ENCODE data around the gene CDC42.
"Not testable (repeated sequence)": the region's sequence is repeated elsewhere in the genome, so short reads cannot be mapped to it uniquely, and the experiment has no call there.

CDC42 gene

DNA sequence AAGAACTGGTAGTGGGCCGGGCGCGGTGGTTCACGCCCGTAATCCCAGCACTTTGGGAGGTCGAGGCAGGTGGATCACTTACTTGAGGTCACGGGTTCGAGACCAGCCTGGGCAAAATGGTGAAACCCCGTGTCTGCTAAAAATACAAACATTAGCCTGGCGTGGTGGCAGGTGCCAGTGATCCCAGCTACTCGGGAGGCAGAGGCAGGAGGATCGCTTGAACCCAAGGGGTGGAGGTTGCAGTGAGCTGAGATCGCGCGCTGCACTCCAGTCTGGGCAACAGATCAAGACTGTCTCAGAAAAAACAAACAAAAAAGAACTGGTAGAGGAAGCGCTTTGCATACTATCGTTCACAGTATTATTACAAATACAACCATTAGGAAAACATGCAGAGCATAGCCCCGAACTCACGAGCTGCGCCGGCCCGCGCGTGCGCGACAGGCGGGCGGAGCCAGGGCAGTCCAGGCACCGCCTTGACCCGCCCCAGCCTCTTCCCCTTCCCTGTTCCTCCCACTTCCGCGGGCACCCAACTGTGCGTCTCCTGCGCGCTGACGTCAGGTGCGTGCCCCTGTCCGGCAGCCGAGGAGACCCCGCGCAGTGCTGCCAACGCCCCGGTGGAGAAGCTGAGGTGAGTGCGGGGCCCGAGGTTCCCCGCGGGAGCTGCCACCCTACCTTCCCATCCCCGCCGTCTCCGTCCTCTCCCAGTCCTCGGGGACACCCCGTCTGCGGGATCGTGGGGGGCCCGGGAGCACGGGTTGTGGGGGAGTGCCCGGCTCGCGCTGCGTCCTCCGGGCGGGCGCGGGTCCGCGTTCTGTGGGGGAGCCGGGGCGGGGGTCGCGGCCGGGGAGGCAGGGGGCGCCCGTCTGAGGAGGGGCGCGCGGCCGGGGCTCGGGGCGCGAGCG is at the start of gene CDC42:
Gene CDC42, plus strand, starts transcription at position 595 of the 902 bp plus-strand sequence. CDS start 25,770 bp downstream, outside the sequence.
- peak; percentile 97 for DNase-seq

DNA sequence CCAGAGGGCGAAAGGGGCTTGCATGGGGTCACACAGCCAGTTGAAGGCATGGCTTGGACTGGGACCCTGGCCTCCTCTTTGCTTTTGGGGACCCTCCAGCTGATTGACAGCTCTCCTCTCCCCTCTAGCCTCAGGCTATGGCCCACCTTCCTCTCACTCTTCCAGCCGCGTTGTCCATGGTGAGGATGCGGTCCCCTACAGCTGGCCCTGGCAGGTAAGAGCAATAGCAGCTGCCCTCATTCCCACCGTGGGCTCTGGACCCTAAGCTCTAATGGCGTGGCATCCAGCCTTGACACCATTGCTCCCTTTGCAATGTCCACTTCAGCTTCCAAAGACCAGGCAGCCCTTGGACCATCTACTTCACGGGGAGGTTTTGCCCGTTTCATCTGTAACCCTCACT is 49.6 kb upstream of the CDC42 start:
- DNase-seq = not testable (repeated sequence)

DNA sequence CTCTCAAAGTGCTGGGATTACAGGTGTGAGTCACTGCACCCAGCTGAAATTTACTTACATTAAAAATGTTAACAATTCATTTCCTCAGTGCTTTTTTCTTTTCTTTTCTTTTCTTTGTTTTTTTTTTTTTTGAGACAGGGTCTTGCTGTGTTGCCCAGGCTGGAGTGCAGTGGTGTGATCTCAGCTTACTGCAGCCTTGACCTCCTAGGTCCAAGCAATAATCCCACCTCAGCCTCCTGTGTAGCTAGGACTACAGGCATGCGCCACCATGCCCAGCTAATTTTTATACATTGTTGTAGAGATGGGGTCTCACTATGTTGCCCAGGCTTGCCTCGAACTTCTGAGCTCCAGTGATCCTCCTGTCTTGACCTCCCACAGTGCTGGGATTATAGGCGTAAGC is 48.5 kb upstream of the CDC42 start:
- DNase-seq = not testable (repeated sequence)

DNA sequence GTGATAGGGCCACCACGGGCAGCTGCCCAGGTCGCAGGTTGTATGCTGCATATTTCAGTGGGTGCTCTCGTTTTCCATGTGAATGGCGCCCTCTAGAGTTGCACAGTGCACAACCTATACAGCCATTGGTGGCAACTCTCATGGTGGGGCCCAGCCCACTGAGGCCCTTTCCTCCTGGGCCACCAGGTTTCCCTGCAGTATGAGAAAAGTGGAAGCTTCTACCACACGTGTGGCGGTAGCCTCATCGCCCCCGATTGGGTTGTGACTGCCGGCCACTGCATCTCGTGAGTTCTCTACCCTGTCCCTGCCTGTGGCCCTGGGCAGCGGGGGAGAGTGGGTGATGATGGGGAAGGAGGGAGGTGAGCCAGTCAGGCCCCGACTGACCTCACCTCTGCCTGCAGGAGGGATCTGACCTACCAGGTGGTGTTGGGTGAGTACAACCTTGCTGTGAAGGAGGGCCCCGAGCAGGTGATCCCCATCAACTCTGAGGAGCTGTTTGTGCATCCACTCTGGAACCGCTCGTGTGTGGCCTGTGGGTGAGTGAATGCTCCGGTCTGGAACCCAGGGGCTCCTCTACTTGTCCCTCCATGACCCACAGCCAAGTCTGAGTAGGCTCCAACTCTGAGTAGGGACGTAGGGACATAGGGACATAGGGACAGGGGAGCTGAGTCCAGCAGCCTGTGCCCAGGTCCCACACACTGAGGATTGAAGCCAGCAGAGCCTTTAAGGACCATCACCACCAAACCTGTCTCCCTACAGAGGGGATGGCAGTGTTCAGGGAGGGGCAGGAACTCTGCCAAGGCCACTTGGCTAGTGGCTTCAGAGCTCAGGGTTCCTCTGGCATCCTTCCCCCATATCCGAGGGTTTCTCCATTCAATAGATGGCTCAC is 47.0 kb upstream of the CDC42 start:
- peak; percentile 42 to 56 for DNase-seq

DNA sequence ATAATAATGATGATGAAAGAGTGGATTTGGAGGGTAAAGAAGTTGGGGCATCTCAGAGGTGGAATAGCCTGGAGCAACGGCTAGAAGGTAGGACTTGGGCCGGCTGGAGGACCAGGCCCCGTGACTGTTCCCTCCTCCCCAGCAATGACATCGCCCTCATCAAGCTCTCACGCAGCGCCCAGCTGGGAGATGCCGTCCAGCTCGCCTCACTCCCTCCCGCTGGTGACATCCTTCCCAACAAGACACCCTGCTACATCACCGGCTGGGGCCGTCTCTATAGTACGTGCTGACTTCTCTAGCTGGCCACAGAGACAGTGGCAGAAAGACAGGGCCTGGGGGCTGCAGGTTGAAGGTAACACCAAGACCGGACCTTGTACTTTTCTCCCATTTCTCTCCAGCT is 45.8 kb upstream of the CDC42 start:
- not testable (repeated sequence) for DNase-seq

DNA sequence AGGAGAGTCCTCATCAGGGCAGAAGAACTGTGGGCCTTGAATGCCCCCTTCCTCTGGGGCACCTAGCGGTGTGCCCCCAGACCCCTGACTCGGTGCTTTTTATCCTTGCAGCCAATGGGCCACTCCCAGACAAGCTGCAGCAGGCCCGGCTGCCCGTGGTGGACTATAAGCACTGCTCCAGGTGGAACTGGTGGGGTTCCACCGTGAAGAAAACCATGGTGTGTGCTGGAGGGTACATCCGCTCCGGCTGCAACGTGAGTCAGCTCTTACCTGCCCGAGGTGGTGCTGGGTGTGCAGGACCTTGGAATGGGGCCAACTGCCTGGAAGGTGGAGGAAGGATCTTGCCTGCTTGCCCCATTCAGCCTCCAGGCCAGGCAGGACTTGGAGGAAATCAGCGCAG is 45.2 kb upstream of the CDC42 start:
- not testable (repeated sequence) for DNase-seq

DNA sequence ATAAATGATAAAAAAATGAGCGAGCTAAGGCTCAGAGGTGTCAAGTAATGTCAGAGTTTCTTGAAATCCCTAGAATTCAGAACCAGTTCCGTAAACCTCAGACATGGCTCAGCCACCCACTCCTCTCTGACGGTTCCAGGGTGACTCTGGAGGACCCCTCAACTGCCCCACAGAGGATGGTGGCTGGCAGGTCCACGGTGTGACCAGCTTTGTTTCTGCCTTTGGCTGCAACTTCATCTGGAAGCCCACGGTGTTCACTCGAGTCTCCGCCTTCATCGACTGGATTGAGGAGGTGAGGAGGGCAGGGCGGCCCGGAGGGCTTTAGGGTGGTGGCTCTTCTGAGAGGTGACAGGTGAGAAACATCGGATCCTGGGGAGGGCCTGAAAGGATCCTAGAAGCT is 42.9 kb upstream of the CDC42 start:
- not testable (repeated sequence) for DNase-seq

DNA sequence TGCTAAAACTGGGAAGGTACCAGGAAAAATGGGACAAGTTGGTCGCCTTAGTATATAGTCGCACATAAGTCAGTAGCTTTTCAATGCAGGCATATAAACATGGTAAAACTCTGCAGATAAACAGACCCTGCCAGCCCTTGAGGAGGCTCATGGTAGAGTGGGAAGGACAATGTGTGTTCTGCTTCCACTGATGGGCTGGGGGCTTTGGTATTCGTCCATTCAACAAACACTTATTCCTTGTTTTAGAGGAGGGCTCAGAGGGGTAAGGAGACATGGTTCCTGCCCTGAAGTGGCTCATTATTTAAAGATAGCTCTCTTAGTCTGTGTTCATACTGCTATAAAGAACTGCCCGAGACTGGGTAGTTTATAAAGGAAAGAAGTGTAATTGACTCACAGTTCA is 39.8 kb upstream of the CDC42 start:
- DNase-seq = not testable (repeated sequence)

DNA sequence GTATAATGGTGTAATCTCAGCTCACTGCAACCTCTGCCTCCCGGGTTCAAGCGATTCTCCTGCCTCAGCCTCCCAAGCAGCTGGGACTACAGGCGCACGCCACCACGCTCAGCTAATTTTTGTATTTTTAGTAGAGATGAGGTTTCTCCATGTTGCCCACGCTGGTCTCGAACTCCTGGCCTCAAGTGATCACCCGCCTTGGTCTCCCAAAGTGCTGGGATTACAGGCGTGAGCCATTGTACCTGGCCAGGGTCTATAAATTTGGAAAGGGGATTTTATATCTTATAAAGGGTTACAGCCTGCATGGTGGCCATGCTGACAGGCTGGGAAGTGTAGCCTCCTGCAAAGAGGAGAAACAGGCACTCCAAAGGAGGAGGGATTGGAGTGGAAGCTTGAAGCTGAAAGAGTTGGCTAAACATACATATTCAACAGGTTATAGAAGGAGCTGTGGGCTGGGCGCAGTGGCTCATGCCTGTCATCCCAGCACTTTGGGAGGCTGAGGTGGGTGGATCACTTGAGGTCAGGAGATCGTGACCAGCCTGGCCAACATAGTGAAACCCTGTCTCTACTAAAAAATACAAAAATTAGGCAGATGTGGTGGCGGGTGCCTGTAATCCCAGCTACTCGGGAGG is 37.8 kb upstream of the CDC42 start:
- not testable (repeated sequence) for DNase-seq

DNA sequence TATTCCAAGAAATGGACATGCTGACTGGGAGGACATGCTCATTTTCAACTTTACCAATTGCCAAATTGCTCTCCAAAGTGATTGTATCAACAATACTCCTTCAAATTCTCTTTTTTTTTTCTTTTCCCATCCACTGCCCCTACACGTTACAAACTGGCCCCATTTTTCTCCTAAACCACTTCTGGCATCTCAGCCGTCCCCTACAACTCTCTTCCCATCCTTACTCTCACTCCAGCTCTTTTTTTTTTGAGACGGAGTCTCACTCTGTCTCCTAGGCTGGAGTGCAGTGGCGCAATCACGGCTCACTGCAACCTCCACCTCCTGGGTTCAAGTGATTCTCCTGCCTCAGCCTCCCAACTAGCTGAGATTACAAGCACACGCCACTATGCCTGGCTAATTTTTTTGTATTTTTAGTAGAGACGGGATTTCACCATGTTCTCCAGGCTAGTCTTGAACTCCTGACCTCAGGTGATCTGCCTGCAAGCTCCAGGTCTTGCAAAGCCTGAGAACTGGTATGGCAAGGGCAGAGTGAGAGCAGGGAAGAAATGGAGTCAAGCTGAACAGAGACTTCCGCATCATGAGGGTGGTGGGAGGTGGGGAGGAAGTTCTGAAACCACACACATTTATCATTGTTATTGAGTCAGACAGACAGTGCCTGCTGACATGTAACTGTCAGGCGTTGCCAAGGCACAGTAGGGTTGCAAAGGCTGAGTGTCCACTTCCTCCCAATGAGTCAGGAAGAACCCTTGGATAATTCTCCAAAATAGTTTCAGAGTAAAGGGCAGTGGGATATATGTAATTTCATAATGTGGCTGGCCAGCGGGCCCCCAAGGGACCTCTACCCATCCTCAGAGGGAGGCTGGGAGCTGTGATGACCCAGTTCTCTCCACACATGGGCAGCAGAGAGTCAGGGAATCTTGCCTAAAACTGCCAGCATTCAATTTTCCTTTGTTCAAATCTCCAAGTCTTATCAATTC is 33.6 kb upstream of the CDC42 start:
- peak in 1 of 2 experiments; percentile 20 for DNase-seq

DNA sequence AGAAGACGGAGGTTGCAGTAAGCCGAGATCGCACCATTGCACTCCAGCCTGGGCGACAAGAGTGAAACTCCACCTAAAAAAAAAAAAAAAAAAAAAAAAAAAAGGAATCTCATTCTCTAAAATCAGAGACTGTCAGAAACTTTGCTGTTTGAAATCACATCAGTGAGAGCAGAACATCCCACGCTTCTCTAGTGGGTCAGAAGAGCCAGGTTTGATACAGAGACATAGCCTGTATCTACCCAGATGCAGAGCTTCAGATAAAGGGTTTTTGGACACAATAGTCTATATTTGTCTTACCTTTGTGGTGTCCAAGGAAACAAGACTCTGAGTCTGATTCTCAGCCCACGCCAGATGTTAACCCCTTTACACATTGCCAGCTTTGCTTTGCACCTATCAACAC is 31.4 kb upstream of the CDC42 start:
- no peak for DNase-seq

DNA sequence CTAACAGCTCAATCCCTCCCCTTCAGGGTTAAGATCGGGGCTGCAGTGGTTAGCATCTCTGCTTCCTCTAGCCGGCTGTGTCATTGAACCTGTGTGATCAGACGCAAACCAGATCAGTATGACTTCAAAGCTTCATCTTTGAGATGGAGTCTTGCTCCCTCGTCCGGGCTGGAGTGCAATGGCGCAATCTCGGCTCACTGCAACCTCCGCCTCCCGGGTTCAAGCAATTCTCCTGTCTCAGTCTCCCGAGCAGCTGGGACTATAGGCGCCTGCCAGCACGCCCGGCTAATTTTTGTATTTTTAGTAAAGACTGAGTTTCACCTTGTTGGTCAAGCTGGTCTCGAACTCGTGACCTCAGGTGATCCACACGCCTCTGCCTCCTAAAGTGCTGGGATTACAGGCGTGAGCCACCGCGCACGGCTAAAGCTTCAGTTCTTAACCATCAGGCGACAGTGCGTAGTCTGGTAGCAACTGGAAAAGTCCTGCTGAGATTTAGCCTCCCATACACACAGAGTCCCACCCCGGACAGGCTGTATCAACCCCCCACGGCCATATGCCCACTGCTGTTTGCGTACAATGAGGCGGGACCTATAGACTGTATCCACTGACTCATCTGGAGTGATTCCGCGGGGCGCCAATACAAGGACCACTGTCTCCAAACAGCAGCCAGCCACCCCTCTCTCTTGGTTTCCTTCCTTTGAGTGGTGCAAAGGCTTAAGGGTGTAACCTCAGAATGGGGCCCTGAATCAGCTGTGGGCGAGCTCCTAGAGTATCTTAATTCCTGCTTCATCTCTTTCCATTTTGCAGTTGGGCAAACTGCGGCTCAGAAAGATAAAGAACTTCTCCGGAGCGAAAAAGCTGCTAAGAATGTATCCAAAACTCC is 27.8 kb upstream of the CDC42 start:
- DNase-seq = peak; percentile 75 to 87

DNA sequence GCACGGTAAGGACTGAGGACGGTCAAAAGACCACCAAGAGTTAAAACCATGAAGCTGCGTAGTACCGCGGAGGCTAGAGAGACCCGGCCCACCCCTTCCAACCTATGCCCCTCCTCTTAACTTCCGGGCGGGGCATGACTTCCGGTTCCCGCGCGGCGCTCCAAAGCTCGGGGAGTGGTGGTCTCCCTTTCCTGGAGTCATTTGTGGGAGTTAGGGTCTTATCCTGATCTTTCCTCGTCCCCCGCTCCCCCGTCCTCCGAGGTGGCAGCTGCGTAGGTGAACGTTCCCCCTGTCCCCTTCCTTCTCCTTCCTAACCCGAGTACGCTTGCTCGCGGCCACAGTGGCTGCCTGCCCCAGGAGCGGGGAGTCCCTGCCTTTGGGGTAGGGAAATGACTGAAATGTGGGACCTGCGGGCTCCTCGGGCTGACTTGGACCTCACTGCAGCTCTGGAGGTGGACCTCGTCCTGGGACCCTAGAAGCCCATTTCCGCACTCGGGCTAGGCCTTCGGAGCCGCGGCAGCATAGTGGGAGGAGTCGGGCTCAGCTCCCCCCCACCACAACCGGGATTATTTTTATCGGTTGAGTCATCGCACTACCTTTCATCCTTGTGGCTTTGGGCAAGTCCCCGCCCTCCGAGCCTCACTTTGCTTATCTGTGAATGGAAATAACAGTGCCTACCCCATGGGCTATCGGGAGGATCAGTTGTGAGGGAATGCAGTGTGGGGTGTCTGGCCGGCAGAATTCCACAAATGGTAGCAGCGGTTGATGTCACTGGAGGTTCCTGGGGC is 26.9 kb upstream of the CDC42 start:
- DNase-seq = peak; percentile 91 to 95

DNA sequence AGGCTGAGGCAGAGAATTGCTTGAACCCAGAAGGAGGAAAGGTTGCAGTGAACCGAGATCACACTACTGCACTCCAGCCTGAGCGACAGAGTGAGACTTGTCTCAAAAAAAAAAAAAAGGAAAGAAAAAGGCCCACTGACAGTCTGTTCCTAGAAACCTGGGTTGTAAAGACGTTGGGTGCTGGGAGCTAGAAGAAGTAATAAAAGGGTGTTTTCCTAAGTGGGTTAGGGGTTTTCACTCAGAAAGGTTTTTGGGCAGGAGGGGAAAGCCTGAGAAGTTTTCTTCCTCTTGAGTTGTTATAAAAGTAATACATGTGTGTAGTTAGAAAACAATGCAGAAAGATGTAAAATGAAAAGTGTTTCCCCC is 25.6 kb upstream of the CDC42 start:
- DNase-seq = no peak

DNA sequence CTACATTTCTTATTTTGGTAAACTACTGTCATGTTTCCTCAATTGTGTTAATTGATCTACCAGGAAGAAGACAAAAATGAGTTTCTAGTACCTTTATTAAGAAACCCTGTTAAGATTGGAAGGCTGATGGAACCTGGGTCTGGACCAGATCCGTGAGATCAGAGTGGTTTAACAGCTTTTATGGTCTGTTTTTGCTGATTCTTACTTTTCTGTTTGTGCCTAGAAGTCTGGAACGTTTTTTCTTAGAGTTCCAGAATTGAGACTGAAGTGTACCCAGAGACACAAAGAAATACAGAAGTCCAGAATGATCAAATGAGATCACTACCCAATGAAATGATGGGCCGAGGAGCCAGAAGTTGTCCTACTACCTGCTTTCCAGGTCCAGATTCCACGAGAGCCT is 22.5 kb upstream of the CDC42 start:
- no peak for DNase-seq

DNA sequence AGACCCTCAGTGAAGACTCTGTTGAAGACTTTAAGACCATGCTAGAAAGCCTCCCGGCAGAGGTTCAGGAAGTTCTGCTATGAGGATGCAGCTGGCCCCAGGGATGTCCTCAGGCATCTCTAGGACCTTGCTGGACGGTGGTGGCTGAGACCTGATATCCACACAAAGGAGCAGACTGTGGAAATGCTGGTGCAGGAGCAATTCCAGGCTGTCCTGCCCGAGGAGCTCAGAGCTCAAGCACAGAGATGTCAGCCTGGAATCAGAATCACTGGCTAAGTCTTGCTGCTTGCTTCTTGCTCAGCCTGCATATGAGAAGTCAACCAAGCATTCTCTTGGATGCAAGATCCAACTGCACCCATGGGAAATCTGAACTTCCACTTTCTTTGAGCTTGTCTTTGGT is 22.0 kb upstream of the CDC42 start:
- no peak for DNase-seq

DNA sequence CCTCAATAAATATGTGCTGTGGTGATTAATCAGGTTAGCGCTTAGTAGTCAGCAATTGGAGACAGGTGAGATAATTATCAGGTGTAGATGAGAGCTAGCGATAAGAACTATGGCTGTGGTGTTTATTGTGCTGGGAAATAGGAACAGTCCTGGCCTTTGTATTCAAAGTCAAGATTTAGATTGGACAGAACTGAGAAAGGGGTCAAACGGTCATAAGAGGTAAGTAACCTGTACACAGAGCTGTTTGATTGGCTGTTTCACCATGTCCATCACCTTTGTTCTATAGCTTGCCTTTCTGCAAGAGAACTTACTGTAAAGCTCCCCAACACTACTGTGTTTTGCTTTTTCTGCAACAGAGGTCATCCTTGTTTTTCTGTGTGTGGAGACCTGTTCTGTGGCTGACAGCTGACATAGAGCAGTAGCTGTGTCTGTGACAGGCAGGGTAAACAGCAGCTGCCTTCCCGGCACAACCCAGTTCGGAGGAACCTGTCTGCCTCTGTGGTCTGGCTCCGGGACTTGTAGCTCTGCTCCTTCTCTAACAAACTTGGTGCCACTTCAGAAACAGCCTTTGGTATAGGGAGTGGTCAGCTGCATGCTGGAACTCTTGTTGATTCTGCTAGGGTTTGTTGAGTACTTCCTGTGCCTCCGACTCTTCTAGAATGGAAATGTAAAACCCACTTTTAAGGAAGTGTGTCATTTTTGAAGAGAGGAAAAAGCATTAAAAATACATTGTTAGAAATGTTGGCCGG is 21.1 kb upstream of the CDC42 start:
- no peak for DNase-seq

DNA sequence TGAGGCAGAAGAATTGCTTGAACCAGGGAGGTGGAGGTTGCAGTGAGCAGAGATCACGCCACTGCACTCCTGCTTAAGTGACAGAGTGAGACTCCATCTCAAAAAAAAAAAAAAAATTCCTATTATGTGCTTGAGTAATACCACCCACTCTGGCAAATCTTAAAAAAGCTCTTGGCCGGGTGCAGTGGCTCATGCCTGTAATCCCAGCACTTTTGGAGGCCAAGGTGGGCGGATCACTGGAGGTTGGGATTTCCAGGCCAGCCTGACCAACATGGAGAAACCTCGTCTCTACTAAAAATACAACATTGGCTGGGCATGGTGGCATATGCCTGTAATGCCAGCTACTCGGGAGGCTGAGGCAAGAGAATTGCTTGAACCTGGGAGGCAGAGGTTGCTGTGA is 17.7 kb upstream of the CDC42 start:
- DNase-seq = not testable (repeated sequence)

DNA sequence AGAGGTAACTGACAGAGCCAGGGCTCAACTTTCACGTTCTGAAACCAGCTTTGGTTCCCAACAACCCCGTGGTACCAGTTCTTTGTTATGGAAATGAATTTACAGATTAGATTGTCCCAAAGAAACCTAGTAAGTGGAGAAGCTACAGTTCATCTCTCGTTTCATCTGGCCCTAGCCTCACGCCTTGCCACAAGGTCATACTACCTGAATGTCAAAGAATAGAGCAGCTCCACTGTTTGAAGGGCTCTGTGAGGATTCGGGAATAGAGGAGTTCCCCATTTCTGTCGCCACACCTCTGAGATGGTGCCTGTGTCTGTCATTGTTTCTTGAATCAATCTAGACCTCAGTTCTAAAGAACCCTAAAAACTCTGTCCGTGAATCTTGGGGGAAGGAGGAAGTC is 15.0 kb upstream of the CDC42 start:
- no peak for DNase-seq
